GM13976 (cell line): ENCODE results near the gene SEMA6B.

ENCODE experiments used
- DNase-seq: peaks from one replicate; pipeline ENCODE4 v3.0.0; 2012; ENCODE audit warnings: low spot score
- in situ Hi-C: fragments of 300-500 bp; cut with MboI; formaldehyde crosslinking; loops from one replicate; pipeline ENCODE4 v1.12.0; 2022; ENCODE audit warnings: low sequenced_read_pairs, mixed read lengths, inconsistent platforms; ENCODE audit not compliant: unreplicated experiment
- TF ChIP-seq, protein P1 (sequence below): IDR thresholded peaks from 2 replicates; pipeline ENCODE4 v1.5.1; 2012; ENCODE audit warnings: borderline replicate concordance, mild to moderate bottlenecking; ENCODE audit not compliant: insufficient read depth; ENCODE audit errors: extremely low read depth, missing control alignments, control extremely low read depth

Gene SEMA6B

GRCh38 chr19:4559569-4559968, at the start of gene SEMA6B:
TSS of gene SEMA6B (minus strand) at chr19:4559684. CDS start at chr19:4558457, 1,227 bp downstream.
- TF ChIP-seq, protein P1, sequence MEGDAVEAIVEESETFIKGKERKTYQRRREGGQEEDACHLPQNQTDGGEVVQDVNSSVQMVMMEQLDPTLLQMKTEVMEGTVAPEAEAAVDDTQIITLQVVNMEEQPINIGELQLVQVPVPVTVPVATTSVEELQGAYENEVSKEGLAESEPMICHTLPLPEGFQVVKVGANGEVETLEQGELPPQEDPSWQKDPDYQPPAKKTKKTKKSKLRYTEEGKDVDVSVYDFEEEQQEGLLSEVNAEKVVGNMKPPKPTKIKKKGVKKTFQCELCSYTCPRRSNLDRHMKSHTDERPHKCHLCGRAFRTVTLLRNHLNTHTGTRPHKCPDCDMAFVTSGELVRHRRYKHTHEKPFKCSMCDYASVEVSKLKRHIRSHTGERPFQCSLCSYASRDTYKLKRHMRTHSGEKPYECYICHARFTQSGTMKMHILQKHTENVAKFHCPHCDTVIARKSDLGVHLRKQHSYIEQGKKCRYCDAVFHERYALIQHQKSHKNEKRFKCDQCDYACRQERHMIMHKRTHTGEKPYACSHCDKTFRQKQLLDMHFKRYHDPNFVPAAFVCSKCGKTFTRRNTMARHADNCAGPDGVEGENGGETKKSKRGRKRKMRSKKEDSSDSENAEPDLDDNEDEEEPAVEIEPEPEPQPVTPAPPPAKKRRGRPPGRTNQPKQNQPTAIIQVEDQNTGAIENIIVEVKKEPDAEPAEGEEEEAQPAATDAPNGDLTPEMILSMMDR: no peak
- no peak for DNase-seq
- in situ Hi-C loops: no loop called here

- DNase-seq: peak; percentile 40
- in situ Hi-C loops: no loop called here
- TF ChIP-seq, protein P1: no peak
These were observed 47.6 kb upstream of the SEMA6B start for GRCh38 chr19:4606921-4607678.

DNA sequence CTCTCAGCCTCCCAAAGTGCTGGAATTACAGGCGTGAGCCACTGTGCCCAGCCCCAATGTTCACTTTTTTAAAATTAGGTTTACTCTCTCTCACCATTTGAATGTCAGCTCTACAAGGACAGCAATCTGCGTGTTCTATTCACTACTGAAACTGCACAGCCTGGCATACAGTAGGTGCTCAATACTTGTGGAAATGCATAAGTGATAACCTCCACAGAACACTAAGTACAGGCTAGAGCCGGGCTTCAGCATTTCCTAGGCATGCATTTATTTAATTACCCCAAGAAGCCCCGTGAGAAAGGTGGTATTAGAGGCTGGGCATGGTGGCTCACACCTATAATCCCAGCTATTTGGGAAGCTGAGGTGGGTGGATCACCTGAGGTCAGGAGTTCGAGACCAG, 46.7 kb upstream of the SEMA6B start:
- TF ChIP-seq, protein P1: no peak
- in situ Hi-C loops: no loop called here
- DNase-seq: no peak

GRCh38 chr19:4604912-4605311, 45.4 kb upstream of the SEMA6B start:
- in situ Hi-C loops: no loop called here
- TF ChIP-seq, protein P1: no peak
- DNase-seq: no peak

DNA sequence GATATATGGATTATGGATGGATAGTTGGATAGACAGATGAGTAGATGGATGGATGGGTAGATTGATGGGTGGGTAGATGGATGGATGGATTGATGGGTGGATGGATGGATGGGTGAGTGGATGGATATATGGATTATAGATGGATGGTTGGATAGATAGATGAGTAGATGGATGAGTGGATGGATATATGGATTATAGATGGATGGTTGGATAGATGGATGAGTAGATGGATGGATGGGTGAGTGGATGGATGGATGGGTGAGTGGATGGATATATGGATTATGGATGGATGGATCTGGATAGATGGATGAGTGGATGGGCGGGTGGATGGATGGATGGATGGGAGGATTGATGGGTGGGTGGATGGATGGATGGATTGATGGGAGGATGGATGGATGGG, 43.4 kb upstream of the SEMA6B start:
- in situ Hi-C loops: no loop called here
- TF ChIP-seq, protein P1: no peak
- no peak for DNase-seq

DNA sequence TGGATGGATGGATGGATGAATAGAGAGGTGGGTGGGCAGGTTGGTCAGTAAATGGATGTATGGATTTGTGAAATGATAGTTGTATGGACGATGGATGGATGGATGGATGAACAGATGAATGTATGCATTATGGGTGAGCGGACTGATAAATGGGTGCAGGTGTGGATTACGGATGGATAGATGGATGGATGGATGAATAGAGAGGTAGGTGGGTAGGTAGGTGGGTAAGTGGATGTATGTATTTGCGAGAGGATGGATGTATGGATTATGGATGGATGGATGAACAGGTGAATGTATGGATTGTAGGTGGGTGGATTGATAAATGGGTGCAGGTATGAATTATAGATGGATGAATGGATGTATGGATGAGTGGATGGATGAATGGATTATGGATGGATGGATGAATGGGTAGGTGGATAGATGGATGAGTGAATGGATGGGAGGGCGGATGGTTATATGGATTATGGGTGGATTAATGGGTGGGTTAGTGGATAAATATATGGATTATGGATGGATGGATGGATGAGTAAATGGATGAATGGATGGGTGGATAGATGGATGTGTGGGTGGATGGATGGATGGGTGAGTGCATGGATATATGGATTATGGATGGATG, 42.8 kb upstream of the SEMA6B start:
- in situ Hi-C loops: no loop called here
- TF ChIP-seq, protein P1: no peak
- no peak for DNase-seq

DNA sequence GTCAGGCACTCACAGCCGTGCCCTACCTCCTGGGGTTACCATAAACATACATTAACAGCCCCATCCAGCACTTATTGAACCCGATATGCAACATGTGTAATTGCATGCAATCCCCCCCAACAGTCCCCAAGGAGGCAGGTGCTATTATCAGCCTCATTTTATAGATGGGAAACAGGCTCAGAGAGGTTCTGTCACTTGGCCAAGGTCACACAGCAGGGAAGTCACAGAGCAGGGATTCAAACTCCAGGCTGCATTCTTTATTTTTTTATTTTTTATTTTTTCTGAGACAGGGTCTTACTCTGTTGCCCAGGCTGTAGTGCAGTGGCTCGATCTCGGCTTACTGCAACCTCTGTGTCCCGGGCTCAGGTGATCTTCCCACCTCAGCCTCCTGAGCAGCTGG, 41.4 kb upstream of the SEMA6B start:
- TF ChIP-seq, protein P1: no peak
- in situ Hi-C loops: no loop called here
- DNase-seq: no peak
